Measurements from ENCODE around the gene ZC3H14.

The ZC3H14 gene

GRCh38 chr14:88556581-88556980, 6.3 kb upstream of the ZC3H14 start:
- no peak for ATAC-seq (ENCODE audit: insufficient read depth, low read depth)
- no peaks in the 10 kb centered on the region for H3K27me3 ChIP-seq (ENCODE audit: insufficient read depth, low read length, poor library complexity)
- H3K27ac ChIP-seq (ENCODE audit: low read length): no peak overlapping the region

GRCh38 chr14:88559852-88560251, 3.0 kb upstream of the ZC3H14 start:
- H3K36me3 ChIP-seq (ENCODE audit: insufficient read depth, low read length): peaks cover 11% of the 10 kb centered on the region
- TF ChIP-seq CTCF (IDR thresholded peaks at IDR 0.05; ENCODE audit: borderline replicate concordance, extremely low read depth, low read length, poor library complexity, severe bottlenecking) (peak; percentile 42), EZH2 (IDR thresholded peaks at IDR 0.05; ENCODE audit: borderline replicate concordance, low read depth, low read length, severe bottlenecking) (no peak)
- H3K4me2 ChIP-seq (ENCODE audit: insufficient read depth, low read length): no peak overlapping the region
- H3K27me3 ChIP-seq (ENCODE audit: insufficient read depth, low read length, poor library complexity): no peaks in the 10 kb centered on the region
- peaks cover 20% of the 10 kb centered on the region for H3K79me2 ChIP-seq (ENCODE audit: insufficient read depth, low read length)
- DNase-seq: no peak
- H3K9ac ChIP-seq (ENCODE audit: low read depth, low read length): no peak overlapping the region
- peaks cover 7% of the 10 kb centered on the region; the same call in 1 of the 2 replicates for H4K20me1 ChIP-seq (ENCODE audit: insufficient read depth, low read length)
- H3K4me1 ChIP-seq (ENCODE audit: insufficient read depth, low read length): peaks cover 44% of the 10 kb centered on the region
- no peaks in the 10 kb centered on the region for H3K9me3 ChIP-seq (ENCODE audit: insufficient read depth, low read length, severe bottlenecking)
- no peak overlapping the region for H2AFZ ChIP-seq (ENCODE audit: low read depth, low read length)
- H3K4me3 ChIP-seq (ENCODE audit: low read depth in 1 of 2, low read length in 2 of 2): no peak overlapping the region
- H3K27ac ChIP-seq (ENCODE audit: low read length): no peak overlapping the region
- no peak for ATAC-seq (ENCODE audit: insufficient read depth, low read depth)

More at GRCh38 chr14:88556581-88556980, 6.3 kb upstream of the ZC3H14 start:
- Histone ChIP-seq H3K4me1 (ENCODE audit: insufficient read depth, low read length) (peaks cover 21% of the 10 kb centered on the region), H3K36me3 (ENCODE audit: insufficient read depth, low read length) (no peaks in the 10 kb centered on the region), H3K4me3 (ENCODE audit: low read depth in 1 of 2, low read length in 2 of 2) (no peak overlapping the region), H3K4me2 (ENCODE audit: insufficient read depth, low read length) (no peak overlapping the region; the same call in 1 of the 2 replicates), H4K20me1 (ENCODE audit: insufficient read depth, low read length) (no peaks in the 10 kb centered on the region), H3K79me2 (ENCODE audit: insufficient read depth, low read length) (no peaks in the 10 kb centered on the region), H3K9me3 (ENCODE audit: insufficient read depth, low read length, severe bottlenecking) (no peaks in the 10 kb centered on the region), H2AFZ (ENCODE audit: low read depth, low read length) (no peak overlapping the region), H3K9ac (ENCODE audit: low read depth, low read length) (no peak overlapping the region)
- TF ChIP-seq EZH2 (IDR thresholded peaks at IDR 0.05; ENCODE audit: borderline replicate concordance, low read depth, low read length, severe bottlenecking) (no peak), CTCF (IDR thresholded peaks at IDR 0.05; ENCODE audit: borderline replicate concordance, extremely low read depth, low read length, poor library complexity, severe bottlenecking) (no peak)
- no peak for DNase-seq

- H3K79me2 ChIP-seq (ENCODE audit: insufficient read depth, low read length): peaks cover 36% of the 10 kb centered on the region
- DNase-seq: no peak
- peak overlapping the region; percentile 78 to 88; a peak in 3 of 4 replicates for H3K4me3 ChIP-seq (ENCODE audit: low read depth in 1 of 2, low read length in 2 of 2)
- peaks cover 7% of the 10 kb centered on the region; the same call in 1 of the 2 replicates for H4K20me1 ChIP-seq (ENCODE audit: insufficient read depth, low read length)
- H3K4me1 ChIP-seq (ENCODE audit: insufficient read depth, low read length): peaks cover 35% of the 10 kb centered on the region
- no peak; the same call in 2 of the 3 replicates for ATAC-seq (ENCODE audit: insufficient read depth, low read depth)
- H2AFZ ChIP-seq (ENCODE audit: low read depth, low read length): peak overlapping the region; percentile 74
- peak overlapping the region; percentile 55 for H3K27ac ChIP-seq (ENCODE audit: low read length)
- no peaks in the 10 kb centered on the region for H3K9me3 ChIP-seq (ENCODE audit: insufficient read depth, low read length, severe bottlenecking)
- H3K9ac ChIP-seq (ENCODE audit: low read depth, low read length): peak overlapping the region; percentile 98
- TF ChIP-seq CTCF (IDR thresholded peaks at IDR 0.05; ENCODE audit: borderline replicate concordance, extremely low read depth, low read length, poor library complexity, severe bottlenecking) (no peak), EZH2 (IDR thresholded peaks at IDR 0.05; ENCODE audit: borderline replicate concordance, low read depth, low read length, severe bottlenecking) (no peak)
- peaks cover 17% of the 10 kb centered on the region for H3K36me3 ChIP-seq (ENCODE audit: insufficient read depth, low read length)
- H3K4me2 ChIP-seq (ENCODE audit: insufficient read depth, low read length): peak overlapping the region; percentile 85
- no peaks in the 10 kb centered on the region for H3K27me3 ChIP-seq (ENCODE audit: insufficient read depth, low read length, poor library complexity)
Observed at GRCh38 chr14:88562532-88562830, 356 bp upstream of the ZC3H14 start.

- H3K36me3 ChIP-seq (ENCODE audit: insufficient read depth, low read length): peaks cover 31% of the 10 kb centered on the region
- peak overlapping the region; percentile 84 for H3K27ac ChIP-seq (ENCODE audit: low read length)
- ATAC-seq (ENCODE audit: insufficient read depth, low read depth) (no peak), DNase-seq (no peak)
- peak overlapping the region; percentile 85 for H3K4me2 ChIP-seq (ENCODE audit: insufficient read depth, low read length)
- peak overlapping the region; percentile 78 to 88 for H3K4me3 ChIP-seq (ENCODE audit: low read depth in 1 of 2, low read length in 2 of 2)
- TF ChIP-seq EZH2 (IDR thresholded peaks at IDR 0.05; ENCODE audit: borderline replicate concordance, low read depth, low read length, severe bottlenecking) (no peak), CTCF (IDR thresholded peaks at IDR 0.05; ENCODE audit: borderline replicate concordance, extremely low read depth, low read length, poor library complexity, severe bottlenecking) (no peak)
- peak overlapping the region; percentile 98 for H3K9ac ChIP-seq (ENCODE audit: low read depth, low read length)
- peaks cover 40% of the 10 kb centered on the region for H3K79me2 ChIP-seq (ENCODE audit: insufficient read depth, low read length)
- H2AFZ ChIP-seq (ENCODE audit: low read depth, low read length): peak overlapping the region; percentile 74
- H3K9me3 ChIP-seq (ENCODE audit: insufficient read depth, low read length, severe bottlenecking): no peaks in the 10 kb centered on the region
- H3K27me3 ChIP-seq (ENCODE audit: insufficient read depth, low read length, poor library complexity): no peaks in the 10 kb centered on the region
- peaks cover 7% of the 10 kb centered on the region; the same call in 1 of the 2 replicates for H4K20me1 ChIP-seq (ENCODE audit: insufficient read depth, low read length)
- peaks cover 27% of the 10 kb centered on the region for H3K4me1 ChIP-seq (ENCODE audit: insufficient read depth, low read length)
Observed at GRCh38 chr14:88563845-88564244, 1.0 kb downstream of the ZC3H14 start.

All from DND-41 (cell line).